IMR-90 (cell line): ENCODE results near the gene MICB.

Source experiments
- MXI1 ChIP-seq: IDR thresholded peaks from 2 replicates; pipeline ENCODE4 v1.6.1; 2012; ENCODE audit warnings: low read depth, mild to moderate bottlenecking, low read length, moderate library complexity, borderline replicate concordance
- POLR2A ChIP-seq: IDR thresholded peaks from 2 replicates; pipeline ENCODE4 v1.6.1; 2012; ENCODE audit warnings: mild to moderate bottlenecking, low read depth, low read length
- RAD21 ChIP-seq: IDR thresholded peaks from 2 replicates; pipeline ENCODE4 v1.6.1; 2012; ENCODE audit warnings: low read length, improper control_type of control experiment
- RFX5 ChIP-seq: IDR thresholded peaks from 2 replicates; pipeline ENCODE4 v1.8.0; 2012; ENCODE audit warnings: low read depth, mild to moderate bottlenecking, low read length, moderate library complexity
- SMC3 ChIP-seq: fragments of 150-350 bp; IDR thresholded peaks from 2 replicates; pipeline ENCODE4 v1.6.1; 2016; ENCODE audit warnings: low read depth, mild to moderate bottlenecking, antibody characterized with exemption, low read length, moderate library complexity
- TF ChIP-seq, protein P1 (sequence below): conservative IDR thresholded peaks from 2 replicates; pipeline ENCODE4 v1.5.1; 2012; ENCODE audit warnings: mild to moderate bottlenecking, low read depth, low read length, improper control_type of control experiment
- TF ChIP-seq, protein P2 (sequence below): fragments of 150-350 bp; IDR thresholded peaks from 2 replicates; pipeline ENCODE4 v1.6.1; 2017; ENCODE audit warnings: mild to moderate bottlenecking, antibody characterized with exemption, low read length, low read depth

DNA sequence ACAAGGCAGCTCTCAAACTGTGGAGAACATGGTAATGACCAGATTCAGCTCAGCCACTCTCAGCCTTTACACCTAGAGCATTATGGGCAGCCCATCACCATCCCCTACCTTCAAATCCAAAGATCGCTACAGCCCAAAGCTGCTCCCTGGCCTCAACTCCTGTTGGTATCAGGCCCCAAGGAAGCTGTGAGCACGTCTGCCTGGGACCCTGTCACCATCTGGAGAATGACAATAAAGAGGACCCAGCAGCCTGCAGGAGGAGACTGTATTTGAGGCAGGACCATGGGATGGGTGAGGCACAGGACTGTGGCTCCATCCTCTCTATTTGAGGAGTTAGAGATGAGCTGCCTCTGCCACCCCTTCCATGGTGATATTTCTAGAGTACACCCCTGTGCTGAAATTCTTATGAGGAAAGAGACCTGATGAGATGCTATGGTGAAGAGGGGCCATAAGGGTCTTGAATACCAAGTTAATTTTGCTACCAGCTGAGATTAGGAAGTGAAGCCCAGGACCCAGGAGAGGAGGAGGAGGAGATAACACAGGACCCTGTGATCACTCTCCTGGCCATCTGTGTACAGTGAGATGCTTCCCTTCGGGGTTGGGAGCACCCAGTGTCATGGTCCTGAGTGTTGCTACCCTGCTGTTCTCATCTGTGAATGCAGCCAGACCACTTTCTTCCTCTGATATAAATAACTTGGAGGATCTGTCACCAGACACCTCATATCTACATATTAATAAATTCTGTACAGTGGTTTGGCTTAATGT is 19.6 kb upstream of the MICB start:
- TF ChIP-seq, protein P1, sequence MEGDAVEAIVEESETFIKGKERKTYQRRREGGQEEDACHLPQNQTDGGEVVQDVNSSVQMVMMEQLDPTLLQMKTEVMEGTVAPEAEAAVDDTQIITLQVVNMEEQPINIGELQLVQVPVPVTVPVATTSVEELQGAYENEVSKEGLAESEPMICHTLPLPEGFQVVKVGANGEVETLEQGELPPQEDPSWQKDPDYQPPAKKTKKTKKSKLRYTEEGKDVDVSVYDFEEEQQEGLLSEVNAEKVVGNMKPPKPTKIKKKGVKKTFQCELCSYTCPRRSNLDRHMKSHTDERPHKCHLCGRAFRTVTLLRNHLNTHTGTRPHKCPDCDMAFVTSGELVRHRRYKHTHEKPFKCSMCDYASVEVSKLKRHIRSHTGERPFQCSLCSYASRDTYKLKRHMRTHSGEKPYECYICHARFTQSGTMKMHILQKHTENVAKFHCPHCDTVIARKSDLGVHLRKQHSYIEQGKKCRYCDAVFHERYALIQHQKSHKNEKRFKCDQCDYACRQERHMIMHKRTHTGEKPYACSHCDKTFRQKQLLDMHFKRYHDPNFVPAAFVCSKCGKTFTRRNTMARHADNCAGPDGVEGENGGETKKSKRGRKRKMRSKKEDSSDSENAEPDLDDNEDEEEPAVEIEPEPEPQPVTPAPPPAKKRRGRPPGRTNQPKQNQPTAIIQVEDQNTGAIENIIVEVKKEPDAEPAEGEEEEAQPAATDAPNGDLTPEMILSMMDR: no peak
- TF ChIP-seq, protein P2, sequence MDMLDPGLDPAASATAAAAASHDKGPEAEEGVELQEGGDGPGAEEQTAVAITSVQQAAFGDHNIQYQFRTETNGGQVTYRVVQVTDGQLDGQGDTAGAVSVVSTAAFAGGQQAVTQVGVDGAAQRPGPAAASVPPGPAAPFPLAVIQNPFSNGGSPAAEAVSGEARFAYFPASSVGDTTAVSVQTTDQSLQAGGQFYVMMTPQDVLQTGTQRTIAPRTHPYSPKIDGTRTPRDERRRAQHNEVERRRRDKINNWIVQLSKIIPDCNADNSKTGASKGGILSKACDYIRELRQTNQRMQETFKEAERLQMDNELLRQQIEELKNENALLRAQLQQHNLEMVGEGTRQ: no peak
- no peak for TF ChIP-seq POLR2A
- TF ChIP-seq SMC3: no peak
- no peak for TF ChIP-seq MXI1
- no peak for TF ChIP-seq RFX5
- TF ChIP-seq RAD21: no peak
